ENCODE measurements around the gene B3GNT3. TPM values are rescaled to one million over a fixed set of nuclear protein-coding genes. Genes with fewer than 3 reads are reported as not detected.
A peak's percentile ranks its signal among the peaks of the same experiment; 100 is the strongest.

B3GNT3 gene
- total and polyA plus RNA-seq, 12 donors = 0.03 to 0.39 TPM; not detected in 10

- 47 to 58% (median 52%) methylated on average over 9 to 12 of the region's 12 CpGs for WGBS, 4 donors
- intact Hi-C loops (cut with DNase I) = no loop called here
- H3K4me3 ChIP-seq = no peak overlapping the region
- no peaks in the 10 kb centered on the region for H3K4me1 ChIP-seq (replicated peaks in 1 of 2)
- DNase-seq = no peak
- H3K27ac ChIP-seq = no peak overlapping the region
- TF ChIP-seq CTCF (IDR thresholded peaks at IDR 0.05) (no peak), POLR2A (IDR thresholded peaks at IDR 0.05) (no peak)
- H3K36me3 ChIP-seq (replicated peaks in 1 of 2) = no peaks in the 10 kb centered on the region
- H3K9me3 ChIP-seq (replicated peaks in 1 of 3) = no peaks in the 10 kb centered on the region
- H3K27me3 ChIP-seq = peaks cover 10% of the 10 kb centered on the region
These were observed 7.4 kb downstream of the B3GNT3 start for GRCh38 chr19:17802137-17802858.

DNA sequence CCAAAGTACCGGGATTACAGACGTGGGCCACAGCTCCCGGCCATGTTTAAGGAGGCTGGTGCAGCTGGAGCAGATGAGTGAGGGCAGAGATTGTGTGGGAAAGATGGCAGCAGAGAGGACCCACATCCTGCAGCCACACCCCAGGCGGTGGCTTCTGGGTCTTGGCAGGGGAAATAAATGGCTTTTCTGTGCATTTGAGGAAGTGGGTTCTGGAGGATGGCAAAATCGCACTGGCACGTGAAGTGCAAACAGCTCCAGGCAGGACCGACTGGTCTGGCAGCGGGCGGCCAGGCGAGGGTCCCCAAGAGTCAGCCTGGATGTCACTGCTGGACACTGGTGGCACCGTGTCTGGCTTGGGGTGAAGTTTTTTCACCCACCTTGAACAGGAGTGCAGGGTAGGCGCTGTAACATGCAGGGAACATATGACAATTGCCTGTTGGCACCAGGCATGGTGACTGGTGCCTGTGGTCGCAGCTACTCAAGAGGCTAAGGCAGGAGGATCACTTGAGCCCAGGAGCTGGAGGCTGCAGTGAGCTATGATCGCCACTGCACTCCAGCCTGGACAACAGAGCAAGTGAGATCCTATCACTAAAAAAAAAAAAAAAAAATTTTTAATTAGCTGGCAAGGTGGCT is 8.4 kb downstream of the B3GNT3 start:
- DNase-seq = peak in 2 of 7 donors; percentile 13 to 22
- TF ChIP-seq POLR2A (IDR thresholded peaks at IDR 0.05) (no peak), CTCF (IDR thresholded peaks at IDR 0.05) (no peak)
- Histone ChIP-seq H3K27me3 (peaks cover 14% of the 10 kb centered on the region), H3K36me3 (replicated peaks in 1 of 2) (no peaks in the 10 kb centered on the region), H3K4me1 (replicated peaks in 1 of 2) (no peaks in the 10 kb centered on the region), H3K4me3 (no peak overlapping the region), H3K9me3 (replicated peaks in 1 of 3) (no peaks in the 10 kb centered on the region), H3K27ac (no peak overlapping the region)
- 49 to 63% (median 60%) methylated on average over 9 to 14 of the region's 14 CpGs for WGBS, 4 donors
- intact Hi-C loops (cut with DNase I) = no loop called here

DNA sequence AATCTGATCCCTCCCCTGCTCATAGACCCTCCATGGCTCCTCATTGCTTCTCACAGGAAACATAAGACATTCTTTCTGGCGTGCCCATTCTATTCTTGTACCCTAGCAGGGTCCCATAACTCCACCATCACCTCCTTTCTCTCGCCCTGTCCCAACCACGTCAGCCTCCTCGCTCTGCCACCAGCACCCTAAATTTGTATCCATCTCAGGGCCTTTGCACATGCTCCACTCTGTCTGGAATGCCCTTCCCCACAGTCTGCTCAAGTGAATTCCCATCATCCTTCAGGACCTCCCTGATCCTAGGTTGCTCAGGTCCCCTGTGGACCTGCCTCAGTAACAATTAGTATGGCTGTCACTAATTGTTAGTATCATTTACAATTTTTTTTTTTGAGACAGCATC is 10.5 kb downstream of the B3GNT3 start:
- H3K9me3 ChIP-seq (replicated peaks in 1 of 3) = no peaks in the 10 kb centered on the region
- H3K4me1 ChIP-seq (replicated peaks in 1 of 2) = no peaks in the 10 kb centered on the region
- H3K4me3 ChIP-seq = no peak overlapping the region
- WGBS, 4 donors = 80 to 90% (median 86%) methylated on average over 4 of the region's 4 CpGs
- no peak for DNase-seq
- H3K27me3 ChIP-seq = peaks cover 10% of the 10 kb centered on the region
- H3K36me3 ChIP-seq (replicated peaks in 1 of 2) = no peaks in the 10 kb centered on the region
- TF ChIP-seq CTCF (IDR thresholded peaks at IDR 0.05) (no peak), POLR2A (IDR thresholded peaks at IDR 0.05) (no peak)
- intact Hi-C loops (cut with DNase I) = no loop called here
- H3K27ac ChIP-seq = no peak overlapping the region

- TF ChIP-seq POLR2A (IDR thresholded peaks at IDR 0.05) (no peak), CTCF (IDR thresholded peaks at IDR 0.05) (no peak)
- no peaks in the 10 kb centered on the region for H3K4me1 ChIP-seq (replicated peaks in 1 of 2)
- no peak overlapping the region for H3K4me3 ChIP-seq
- H3K27me3 ChIP-seq = peaks cover 3% of the 10 kb centered on the region
- no peaks in the 10 kb centered on the region for H3K9me3 ChIP-seq (replicated peaks in 1 of 3)
- 50 to 70% (median 54%) methylated on average over 3 of the region's 3 CpGs for WGBS, 4 donors
- no peak for DNase-seq
- H3K36me3 ChIP-seq (replicated peaks in 1 of 2) = no peaks in the 10 kb centered on the region
- intact Hi-C loops (cut with DNase I) = no loop called here
- H3K27ac ChIP-seq = no peak overlapping the region
These were observed 12.0 kb downstream of the B3GNT3 start for GRCh38 chr19:17806945-17807344.
